RPMI7951 (cell line): ENCODE measurements around the gene METTL23. TPM values are rescaled to one million over a fixed set of nuclear protein-coding genes. Genes with fewer than 3 reads are reported as not detected.
A peak's percentile ranks its signal among the peaks of the same experiment; 100 is the strongest.

ENCODE experiments used
- DNase-seq: peaks from one replicate; pipeline ENCODE4 v3.0.0-alpha.2; 2012; ENCODE audit warnings: low read depth
- total RNA-seq: library from RNA; depleted of rRNA; stranded (reverse); fragments of >200 nt; shearing (Covaris generic); gene quantifications from 2 replicates; pipeline ENCODE4 v1.2.3, GENCODE V29; 2014; rRNA removed

Gene METTL23, protein sequence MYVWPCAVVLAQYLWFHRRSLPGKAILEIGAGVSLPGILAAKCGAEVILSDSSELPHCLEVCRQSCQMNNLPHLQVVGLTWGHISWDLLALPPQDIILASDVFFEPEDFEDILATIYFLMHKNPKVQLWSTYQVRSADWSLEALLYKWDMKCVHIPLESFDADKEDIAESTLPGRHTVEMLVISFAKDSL
- 47.9 and 56.9 TPM in 2 replicates for total RNA-seq

DNA sequence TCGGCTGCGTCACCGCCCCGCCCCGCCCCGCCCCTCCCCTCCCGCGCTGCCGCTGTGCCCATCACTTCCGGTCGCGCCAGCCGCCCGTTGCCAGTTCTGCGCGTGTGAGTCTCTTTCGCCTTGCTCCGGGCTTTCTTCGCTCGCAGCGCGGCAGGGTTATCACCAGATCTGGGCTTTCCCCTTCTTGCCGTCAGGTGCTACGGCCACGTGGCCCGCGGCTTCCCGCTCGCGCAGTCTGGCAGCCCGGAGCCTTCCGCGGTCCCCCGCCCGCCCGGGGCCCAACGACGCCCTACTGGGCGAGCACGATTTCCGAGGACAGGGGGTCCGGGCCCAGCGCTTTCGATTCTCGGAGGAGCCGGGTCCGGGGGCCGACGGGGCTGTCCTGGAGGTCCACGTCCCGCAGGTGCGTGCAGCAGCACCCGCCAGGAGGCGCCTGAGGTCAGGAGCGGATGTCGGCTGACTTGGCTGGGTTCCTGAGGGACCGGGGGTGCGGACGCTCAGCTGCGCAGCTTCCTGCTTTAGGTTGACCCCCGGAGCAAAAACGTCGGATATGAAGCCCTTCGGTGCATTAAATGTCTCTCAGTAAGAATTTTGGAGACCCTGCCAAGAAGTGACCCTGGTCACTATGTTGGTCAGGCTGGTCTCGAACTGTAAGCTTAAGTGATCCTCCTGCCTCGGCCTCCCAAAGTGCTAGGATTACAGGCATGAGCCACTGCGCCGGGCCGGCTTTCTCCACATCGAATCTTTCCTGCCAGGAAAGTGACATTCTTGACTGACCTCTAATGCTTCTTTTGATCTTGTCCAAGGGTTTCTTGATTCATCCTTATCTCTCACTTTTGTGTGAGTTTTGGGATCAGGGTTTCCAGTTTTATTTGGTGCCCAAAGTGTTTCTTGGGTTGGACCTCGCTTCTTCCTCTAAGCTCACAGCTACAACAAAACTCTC, at the start of gene METTL23:
METTL23 (plus strand) TSS at position 64 of the 943 bp plus-strand sequence. CDS start 2,872 bp downstream, outside the sequence.
- DNase-seq, result peak; percentile 73

GRCh38 chr17:76677406-76677805, 49.2 kb upstream of the METTL23 start:
- DNase-seq, result no peak

DNA sequence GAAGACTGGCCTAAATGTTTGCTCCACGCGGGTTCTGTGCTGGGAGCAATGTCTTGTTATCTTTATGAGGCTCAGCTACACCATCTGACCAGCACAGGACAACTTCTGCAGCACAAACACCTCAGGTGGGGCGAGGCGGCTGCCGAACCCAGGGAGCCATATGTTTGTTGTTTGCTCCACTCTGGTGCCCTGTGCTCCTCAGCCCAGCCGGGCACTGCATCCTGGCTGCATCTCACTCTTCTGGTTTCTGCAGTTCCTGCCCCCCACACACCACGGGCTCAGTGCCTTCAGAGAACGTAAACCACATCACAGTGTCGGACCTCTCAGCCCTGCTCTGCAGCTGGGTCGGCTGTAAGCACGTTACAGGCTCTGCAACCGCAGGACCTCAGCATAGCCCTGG, 48.3 kb upstream of the METTL23 start:
- no peak for DNase-seq

DNA sequence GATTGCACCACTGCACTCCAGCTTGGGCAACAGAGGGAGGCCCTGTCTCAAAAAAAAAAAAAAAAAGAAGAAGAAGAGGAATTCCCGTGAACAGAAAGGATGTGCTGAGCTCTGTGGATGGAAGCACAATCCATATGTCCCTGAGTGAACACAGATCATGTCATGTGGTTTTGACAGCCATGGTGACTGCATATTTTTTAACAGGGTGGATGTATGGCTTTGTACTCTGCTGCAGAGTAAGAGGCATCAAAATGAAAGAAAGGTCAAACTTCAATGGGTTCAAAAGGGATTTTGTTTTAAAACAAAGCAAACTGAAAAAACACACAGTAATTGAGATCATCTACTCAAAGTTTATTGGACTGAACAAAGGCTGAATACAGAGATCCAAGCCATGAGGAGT, 47.4 kb upstream of the METTL23 start:
- DNase-seq, result no peak

DNA sequence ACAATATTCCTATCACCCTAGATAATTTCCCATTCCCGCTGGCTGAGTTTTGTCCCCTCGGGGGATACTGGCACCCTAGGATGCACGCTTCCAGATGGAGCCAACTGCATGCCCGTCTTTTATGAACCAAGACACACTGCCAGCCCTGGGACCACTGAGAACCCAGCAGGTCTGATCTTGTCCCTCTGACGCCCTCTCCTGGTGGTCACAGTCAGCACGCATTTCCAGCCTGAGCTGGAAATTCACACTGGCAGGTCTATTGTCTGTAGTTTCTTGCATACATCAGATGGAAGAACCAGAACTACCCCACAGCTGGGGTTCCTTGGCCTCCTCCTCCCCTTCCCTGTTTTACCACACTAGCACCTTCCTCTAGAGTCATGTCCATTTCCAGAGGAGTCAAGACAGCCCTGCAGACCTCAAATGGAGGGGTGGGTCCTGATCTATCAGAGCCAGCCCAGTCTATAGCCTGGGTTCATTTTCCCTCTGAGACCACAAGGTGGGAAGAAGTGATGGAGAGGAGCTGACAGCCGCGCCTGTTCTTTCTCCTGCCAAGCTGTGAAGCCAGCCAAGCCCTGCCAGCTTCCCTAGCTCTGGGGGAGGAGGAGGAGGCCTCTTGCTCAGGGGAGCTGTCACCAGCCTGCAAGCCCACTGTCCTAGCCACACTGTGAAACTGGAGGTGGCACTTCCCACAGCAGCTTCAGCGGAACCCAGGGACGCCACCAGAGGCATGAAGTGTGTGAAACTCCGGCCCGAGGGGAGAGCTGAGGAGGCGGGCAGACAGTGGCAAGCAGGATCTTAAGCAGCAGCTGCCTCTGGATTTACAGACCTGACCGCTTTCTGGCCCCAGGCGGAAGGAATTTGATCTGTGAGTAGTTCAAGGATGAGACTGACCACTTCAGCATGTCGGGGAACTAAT, 45.2 kb upstream of the METTL23 start:
- peak; percentile 70 for DNase-seq

DNA sequence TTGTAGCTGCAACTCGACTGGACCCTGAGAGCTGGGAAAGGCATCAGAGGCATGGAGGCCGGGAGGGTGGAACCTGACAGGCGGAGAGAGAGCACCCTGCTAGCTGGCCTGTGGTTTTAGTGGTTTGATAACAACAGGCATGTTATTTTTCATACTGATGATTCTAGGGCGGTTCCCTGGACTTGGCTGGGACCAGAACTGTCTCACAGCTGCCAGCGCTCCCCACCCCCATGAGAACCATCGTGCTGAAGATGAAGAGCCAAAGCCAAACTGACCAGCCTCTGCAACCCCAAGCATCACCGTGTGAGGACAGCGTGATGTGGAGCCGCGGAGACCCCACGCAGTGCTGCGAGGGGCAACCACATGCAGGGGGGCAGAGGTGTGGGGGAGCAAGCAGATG, 44.3 kb upstream of the METTL23 start:
- peak; percentile 80 for DNase-seq

- DNase-seq, result no peak
Measured at GRCh38 chr17:76683011-76683755, 43.5 kb upstream of the METTL23 start.

GRCh38 chr17:76683921-76684745, 42.5 kb upstream of the METTL23 start:
- DNase-seq, result no peak

- DNase-seq, result no peak
Measured at GRCh38 chr17:76684756-76685155, 41.9 kb upstream of the METTL23 start.

GRCh38 chr17:76685366-76685765, 41.3 kb upstream of the METTL23 start:
- DNase-seq, result no peak

- no peak for DNase-seq
Measured at GRCh38 chr17:76685846-76686245, 40.8 kb upstream of the METTL23 start.

DNA sequence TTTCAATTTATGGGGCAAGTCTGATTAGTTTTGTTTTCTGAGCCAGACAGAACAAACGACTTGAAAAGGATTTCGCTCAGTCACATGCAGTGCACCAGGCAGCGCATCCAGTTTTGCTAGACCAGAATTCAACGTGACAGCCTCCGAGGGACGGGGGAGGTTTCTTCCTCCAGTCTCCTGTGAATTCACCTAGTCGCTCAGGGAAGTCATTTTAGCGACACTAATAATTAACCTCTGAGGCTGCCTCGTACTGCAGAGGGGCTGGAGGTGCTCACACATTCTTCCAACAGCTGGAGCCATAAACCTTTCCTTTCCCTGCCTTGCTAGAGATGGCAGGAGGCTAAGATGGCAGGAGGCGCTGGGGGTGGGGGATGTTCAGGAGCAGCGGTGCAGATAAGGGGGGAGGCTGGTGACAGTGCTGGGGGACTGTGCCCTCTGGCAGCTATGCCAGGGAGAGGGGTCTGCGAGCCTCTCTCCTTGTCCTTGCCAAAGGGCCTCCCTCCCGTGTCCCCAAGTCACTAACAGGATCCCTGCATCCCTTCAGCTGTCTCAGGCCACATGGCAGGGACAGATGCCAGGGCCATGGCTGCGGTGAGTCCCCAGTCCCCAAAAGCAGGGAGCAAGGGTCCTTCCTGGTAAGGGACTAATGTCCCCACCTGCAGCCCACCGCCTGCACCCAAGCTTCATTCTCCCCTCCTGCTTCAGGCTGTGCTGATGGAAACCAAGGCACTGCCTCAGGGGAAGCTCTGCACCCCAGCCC, 39.9 kb upstream of the METTL23 start:
- DNase-seq, result no peak

GRCh38 chr17:76687298-76688164, 39.1 kb upstream of the METTL23 start:
- no peak for DNase-seq

- DNase-seq, result peak; percentile 63
Measured at GRCh38 chr17:76688165-76688622, 38.4 kb upstream of the METTL23 start.

- no peak for DNase-seq
Measured at GRCh38 chr17:76689859-76690258, 36.8 kb upstream of the METTL23 start.

GRCh38 chr17:76690596-76691280, 35.9 kb upstream of the METTL23 start:
- DNase-seq, result no peak

- DNase-seq, result no peak
Measured at GRCh38 chr17:76691379-76692191, 35.1 kb upstream of the METTL23 start.
